Astrocyte (in vitro differentiated cells and primary cell): ENCODE measurements around the gene REXO1. TPM values are rescaled to one million over a fixed set of nuclear protein-coding genes. Genes with fewer than 3 reads are reported as not detected.

Experiments used
- DNase-seq: peaks from one replicate; pipeline ENCODE4 v3.0.0-alpha.2; 2010; ENCODE audit warnings: low read depth
- FAIRE-seq: peaks from 2 replicates; lab custom pipeline; 2011; peaks lifted over from hg19 to GRCh38; lab: Jason Lieb, UNC
- H2AFZ ChIP-seq: 2 replicates; pipeline ENCODE4 v1.6.0; 2012; ENCODE audit warnings: low read depth, low read length, inconsistent platforms
- H3K27ac ChIP-seq: 2 replicates; pipeline ENCODE4 v1.5.1; 2011; ENCODE audit warnings: low read depth, low read length, inconsistent platforms
- H3K27me3 ChIP-seq: 2 replicates; pipeline ENCODE4 v1.6.0; 2011; ENCODE audit warnings: low read length, inconsistent platforms; ENCODE audit not compliant: insufficient read depth
- H3K36me3 ChIP-seq: 2 replicates; pipeline ENCODE4 v1.5.1; 2011; ENCODE audit warnings: low read length, inconsistent platforms; ENCODE audit not compliant: insufficient read depth
- H3K4me1 ChIP-seq: 2 replicates; pipeline ENCODE4 v1.5.1; 2011; ENCODE audit warnings: low read length, inconsistent platforms; ENCODE audit not compliant: insufficient read depth
- H3K4me2 ChIP-seq: 2 replicates; pipeline ENCODE4 v1.6.0; 2012; ENCODE audit warnings: low read length, inconsistent platforms
- H3K4me3 ChIP-seq: 2 replicates; pipeline ENCODE4 v1.5.1; 2011; ENCODE audit warnings: low read depth, mild to moderate bottlenecking, low read length, inconsistent platforms; ENCODE audit not compliant: insufficient read depth
- H3K79me2 ChIP-seq: 2 replicates; pipeline ENCODE4 v1.6.0; 2012; ENCODE audit warnings: mild to moderate bottlenecking, low read length, inconsistent platforms; ENCODE audit not compliant: insufficient read depth
- H3K9ac ChIP-seq: 2 replicates; pipeline ENCODE4 v1.6.0; 2012; ENCODE audit warnings: mild to moderate bottlenecking, low read length, inconsistent platforms
- H3K9me3 ChIP-seq: 2 replicates; pipeline ENCODE4 v1.5.1; 2012; ENCODE audit warnings: low read depth, mild to moderate bottlenecking, low read length, inconsistent platforms; ENCODE audit not compliant: insufficient read depth
- H4K20me1 ChIP-seq: 2 replicates; pipeline ENCODE4 v1.6.0; 2012; ENCODE audit warnings: low read length, inconsistent platforms; ENCODE audit not compliant: insufficient read depth
- H3K27ac Mint-ChIP-seq: one replicate; pipeline ENCODE4 v1.8.0; 2021; ENCODE audit warnings: mild to moderate bottlenecking, mixed read lengths; ENCODE audit not compliant: unreplicated experiment
- H3K27me3 Mint-ChIP-seq: one replicate; pipeline ENCODE4 v1.8.0; 2021; ENCODE audit warnings: low read depth, mixed read lengths; ENCODE audit not compliant: unreplicated experiment
- H3K36me3 Mint-ChIP-seq: one replicate; pipeline ENCODE4 v1.8.0; 2021; ENCODE audit warnings: low read depth, mixed read lengths; ENCODE audit not compliant: unreplicated experiment
- H3K4me1 Mint-ChIP-seq: one replicate; pipeline ENCODE4 v1.8.0; 2021; ENCODE audit warnings: low read depth, mixed read lengths; ENCODE audit not compliant: unreplicated experiment
- H3K4me3 Mint-ChIP-seq: one replicate; pipeline ENCODE4 v1.8.0; 2021; ENCODE audit warnings: mild to moderate bottlenecking, moderate library complexity, mixed read lengths; ENCODE audit not compliant: unreplicated experiment
- H3K9me3 Mint-ChIP-seq: one replicate; pipeline ENCODE4 v1.8.0; 2021; ENCODE audit warnings: mild to moderate bottlenecking, mixed read lengths; ENCODE audit not compliant: unreplicated experiment
- EZH2 ChIP-seq: IDR thresholded peaks from 2 replicates; pipeline ENCODE4 v1.6.1; 2012; ENCODE audit warnings: mild to moderate bottlenecking, low read length, inconsistent platforms; ENCODE audit not compliant: insufficient read depth
- total RNA-seq: library from RNA; stranded (reverse); gene quantifications from 2 replicates; pipeline ENCODE4 v1.2.1, GENCODE V29; 2021
- TF ChIP-seq, protein P1 (sequence below): IDR thresholded peaks from 2 replicates; pipeline ENCODE4 v1.5.1; 2011; ENCODE audit warnings: low read depth, mild to moderate bottlenecking, inconsistent platforms, low read length, moderate library complexity; ENCODE audit not compliant: insufficient read depth

REXO1 gene
- total RNA-seq, 1 donor from 2014 or later = 35.5 TPM

DNA sequence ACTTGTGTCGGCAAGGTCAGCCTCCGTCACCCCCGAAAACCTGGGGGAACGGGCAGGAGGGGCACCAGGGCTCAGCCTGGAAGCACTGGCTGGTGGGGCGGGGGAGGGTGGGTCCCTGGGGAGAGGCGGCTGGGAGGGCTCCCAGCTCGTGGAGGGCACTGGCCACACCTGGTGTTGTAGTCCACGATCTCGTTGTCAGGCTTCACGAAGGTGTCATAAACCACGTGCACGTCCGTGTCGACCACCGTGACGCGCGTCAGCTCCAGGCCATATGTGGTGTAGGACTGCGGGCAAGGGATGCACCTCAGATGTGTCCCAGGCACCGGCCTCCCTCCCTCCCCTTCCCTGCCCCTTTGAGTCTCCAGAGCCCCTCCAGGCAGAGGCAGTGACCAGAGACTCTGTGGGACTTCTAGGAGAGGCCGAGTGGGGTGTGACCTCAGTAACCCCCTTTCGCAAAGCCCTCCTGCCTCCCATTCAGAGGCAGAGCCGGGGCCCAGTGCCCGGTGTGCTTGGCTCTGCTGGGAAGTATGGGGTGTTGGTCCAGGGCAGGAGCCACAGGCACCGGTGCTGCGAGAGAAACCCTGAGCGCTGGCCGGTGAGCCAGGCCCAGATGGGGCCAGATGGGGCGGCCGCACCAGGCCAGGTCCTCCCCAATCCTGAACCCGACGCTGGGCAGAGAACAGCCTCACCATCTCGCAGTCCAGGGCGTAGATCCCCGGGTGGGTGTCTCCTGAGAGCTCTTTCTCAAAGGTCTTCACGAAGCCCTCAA, 31.6 kb downstream of the REXO1 start:
- H3K79me2 ChIP-seq = no peaks in the 10 kb centered on the region
- no peak overlapping the region for H3K27ac ChIP-seq
- no peaks in the 10 kb centered on the region for H3K9me3 ChIP-seq
- DNase-seq (no peak), FAIRE-seq (no peak)
- no peaks in the 10 kb centered on the region for H3K27me3 Mint-ChIP-seq
- peaks cover 9% of the 10 kb centered on the region for H3K4me1 ChIP-seq
- H3K4me1 Mint-ChIP-seq = no peaks in the 10 kb centered on the region
- no peak overlapping the region for H3K4me3 ChIP-seq
- H3K36me3 ChIP-seq = no peaks in the 10 kb centered on the region
- no peak overlapping the region for H3K4me2 ChIP-seq
- peaks cover 5% of the 10 kb centered on the region for H4K20me1 ChIP-seq
- no peaks in the 10 kb centered on the region for H3K27me3 ChIP-seq
- H3K27ac Mint-ChIP-seq = no peak overlapping the region
- no peak for TF ChIP-seq EZH2
- TF ChIP-seq, protein P1, sequence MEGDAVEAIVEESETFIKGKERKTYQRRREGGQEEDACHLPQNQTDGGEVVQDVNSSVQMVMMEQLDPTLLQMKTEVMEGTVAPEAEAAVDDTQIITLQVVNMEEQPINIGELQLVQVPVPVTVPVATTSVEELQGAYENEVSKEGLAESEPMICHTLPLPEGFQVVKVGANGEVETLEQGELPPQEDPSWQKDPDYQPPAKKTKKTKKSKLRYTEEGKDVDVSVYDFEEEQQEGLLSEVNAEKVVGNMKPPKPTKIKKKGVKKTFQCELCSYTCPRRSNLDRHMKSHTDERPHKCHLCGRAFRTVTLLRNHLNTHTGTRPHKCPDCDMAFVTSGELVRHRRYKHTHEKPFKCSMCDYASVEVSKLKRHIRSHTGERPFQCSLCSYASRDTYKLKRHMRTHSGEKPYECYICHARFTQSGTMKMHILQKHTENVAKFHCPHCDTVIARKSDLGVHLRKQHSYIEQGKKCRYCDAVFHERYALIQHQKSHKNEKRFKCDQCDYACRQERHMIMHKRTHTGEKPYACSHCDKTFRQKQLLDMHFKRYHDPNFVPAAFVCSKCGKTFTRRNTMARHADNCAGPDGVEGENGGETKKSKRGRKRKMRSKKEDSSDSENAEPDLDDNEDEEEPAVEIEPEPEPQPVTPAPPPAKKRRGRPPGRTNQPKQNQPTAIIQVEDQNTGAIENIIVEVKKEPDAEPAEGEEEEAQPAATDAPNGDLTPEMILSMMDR = no peak
- H2AFZ ChIP-seq = no peak overlapping the region
- no peak overlapping the region for H3K4me3 Mint-ChIP-seq
- H3K9me3 Mint-ChIP-seq = peaks cover 2% of the 10 kb centered on the region
- H3K36me3 Mint-ChIP-seq = peaks cover 1% of the 10 kb centered on the region
- no peak overlapping the region for H3K9ac ChIP-seq

DNA sequence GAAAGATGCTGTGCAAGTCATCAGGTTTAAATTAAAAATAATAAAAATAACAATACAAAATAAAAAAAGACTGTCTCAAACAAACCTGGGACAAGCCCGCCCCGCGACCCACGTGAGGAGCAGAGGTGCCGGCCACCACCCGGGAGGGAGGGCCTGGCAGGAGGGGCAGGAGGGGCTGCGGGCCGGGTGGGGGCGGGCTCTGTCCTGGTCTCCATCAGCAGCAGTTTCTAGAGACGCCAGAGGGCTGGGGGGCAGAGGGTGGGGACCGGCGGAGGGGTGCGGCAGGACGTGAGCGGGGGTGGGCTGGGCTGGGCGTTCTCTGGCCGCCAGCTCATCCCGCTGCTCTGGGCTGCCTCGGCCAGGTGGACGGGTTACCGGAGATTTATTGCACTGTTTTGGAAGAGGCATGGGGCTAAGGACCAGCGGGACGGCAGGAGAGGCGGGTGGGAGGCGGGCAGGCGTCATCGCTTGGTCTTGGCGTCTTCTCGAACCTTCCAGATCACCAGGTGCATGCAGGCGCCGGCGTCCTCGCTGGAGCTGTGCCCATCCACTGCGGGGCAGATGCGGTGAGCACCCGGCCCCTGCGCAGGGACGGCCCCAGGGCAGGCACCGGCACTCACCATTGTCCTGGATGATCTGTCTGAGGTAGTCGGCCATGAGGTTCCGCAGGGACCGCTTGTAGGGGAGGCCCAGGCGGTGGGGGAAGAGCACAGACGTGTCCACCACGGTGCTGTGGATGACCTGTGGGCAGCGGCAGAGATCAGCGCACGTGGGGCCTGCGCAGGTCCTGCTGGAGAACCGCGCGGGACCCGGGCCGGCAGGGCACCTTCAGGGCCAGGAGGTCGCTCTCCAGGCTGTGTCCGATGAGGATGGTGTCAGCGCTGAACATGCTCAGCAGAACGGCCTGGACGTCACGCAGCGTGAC, 32.4 kb downstream of the REXO1 start:
- Histone ChIP-seq H3K27me3 (no peaks in the 10 kb centered on the region), H3K27ac (no peak overlapping the region), H3K36me3 (no peaks in the 10 kb centered on the region), H3K79me2 (no peaks in the 10 kb centered on the region), H3K4me2 (no peak overlapping the region), H3K9me3 (no peaks in the 10 kb centered on the region), H2AFZ (no peak overlapping the region), H3K9ac (no peak overlapping the region), H4K20me1 (peaks cover 5% of the 10 kb centered on the region), H3K4me3 (no peak overlapping the region), H3K4me1 (peaks cover 14% of the 10 kb centered on the region)
- Mint-ChIP-seq H3K4me3 (no peak overlapping the region), H3K4me1 (no peaks in the 10 kb centered on the region), H3K27ac (no peak overlapping the region), H3K9me3 (peaks cover 2% of the 10 kb centered on the region), H3K27me3 (no peaks in the 10 kb centered on the region), H3K36me3 (peaks cover 1% of the 10 kb centered on the region)
- no peak for FAIRE-seq
- TF ChIP-seq EZH2 = no peak
- TF ChIP-seq, protein P1 = no peak
- DNase-seq = no peak
